Mesenchymal stem cell (in vitro differentiated cells and primary cell): Measurements from ENCODE around the gene EHF.
A peak's percentile ranks its signal among the peaks of the same experiment; 100 is the strongest.

Experiments
- DNase-seq: peaks from one replicate; pipeline ENCODE4 v3.0.0-alpha.2; 2013
- H2AFZ ChIP-seq: one replicate; pipeline ENCODE4 v1.6.1; 2013; ENCODE audit warnings: low read depth, mild to moderate bottlenecking, control low read depth, inconsistent platforms, low read length, moderate library complexity
- H2AK5ac ChIP-seq: 2 replicates; pipeline ENCODE4 v1.6.1; 2013; ENCODE audit warnings: low read length, moderate library complexity, mild to moderate bottlenecking, inconsistent platforms; ENCODE audit not compliant: severe bottlenecking
- H2BK120ac ChIP-seq: one replicate; pipeline ENCODE4 v1.6.1; 2013; ENCODE audit warnings: low read depth, mild to moderate bottlenecking, inconsistent platforms, low read length, moderate library complexity
- H2BK12ac ChIP-seq, 2 experiments: one replicate each; pipeline ENCODE4 v1.6.1; 2013; ENCODE audit warnings: inconsistent platforms in 2 of 2, low read length in 2 of 2, mild to moderate bottlenecking in 2 of 2, moderate library complexity in 2 of 2, control low read depth in 1 of 2
- H2BK15ac ChIP-seq: one replicate; pipeline ENCODE4 v1.6.1; 2013; ENCODE audit warnings: mild to moderate bottlenecking, low read depth, inconsistent platforms; ENCODE audit not compliant: poor library complexity, severe bottlenecking
- H2BK5ac ChIP-seq: 2 replicates; pipeline ENCODE4 v1.6.1; 2013; ENCODE audit warnings: low read depth, mild to moderate bottlenecking, low read length, control low read depth, inconsistent platforms; ENCODE audit not compliant: poor library complexity, severe bottlenecking
- H3K14ac ChIP-seq, 2 experiments: one replicate each; pipeline ENCODE4 v1.6.1; 2013; ENCODE audit warnings: inconsistent platforms in 2 of 2, low read length in 2 of 2, control low read depth in 1 of 2, mild to moderate bottlenecking in 1 of 2, moderate library complexity in 1 of 2
- H3K18ac ChIP-seq, 2 experiments: one replicate each; pipeline ENCODE4 v1.6.1; 2013; ENCODE audit warnings: inconsistent platforms in 2 of 2, low read length in 2 of 2, control low read depth in 1 of 2, low read depth in 1 of 2, mild to moderate bottlenecking in 1 of 2
- H3K23ac ChIP-seq, 2 experiments: one replicate each; pipeline ENCODE4 v1.6.1; 2013; ENCODE audit warnings: inconsistent platforms in 2 of 2, low read length in 2 of 2, mild to moderate bottlenecking in 2 of 2, moderate library complexity in 2 of 2, control low read depth in 1 of 2
- H3K27ac ChIP-seq: 2 replicates; pipeline ENCODE4 v1.5.1; 2013; ENCODE audit warnings: mild to moderate bottlenecking, moderate library complexity, low read length, control low read depth, inconsistent platforms; ENCODE audit not compliant: poor library complexity, severe bottlenecking
- H3K27me3 ChIP-seq, 2 experiments: 2 replicates each; pipeline versions ENCODE4 v1.6.1 to v1.7.0; 2013; ENCODE audit warnings: low read length in 2 of 2, mild to moderate bottlenecking in 2 of 2, moderate library complexity in 2 of 2, control low read depth in 1 of 2, inconsistent platforms in 1 of 2; ENCODE audit not compliant: control insufficient read depth in 1 of 2, insufficient read depth in 1 of 2
- H3K36me3 ChIP-seq, 2 experiments: 2 replicates each; pipeline versions ENCODE4 v1.6.1 to v1.7.0; 2013; ENCODE audit warnings: low read length in 2 of 2, control low read depth in 1 of 2, inconsistent platforms in 1 of 2, low read depth in 1 of 2, mild to moderate bottlenecking in 1 of 2; ENCODE audit not compliant: insufficient read depth in 2 of 2, control insufficient read depth in 1 of 2
- H3K4ac ChIP-seq, 2 experiments: one replicate each; pipeline ENCODE4 v1.6.1; 2013; ENCODE audit warnings: inconsistent platforms in 2 of 2, low read length in 2 of 2, mild to moderate bottlenecking in 2 of 2, moderate library complexity in 2 of 2, control low read depth in 1 of 2, low read depth in 1 of 2
- H3K4me1 ChIP-seq: 2 replicates; pipeline ENCODE4 v1.6.1; 2013; ENCODE audit warnings: low read depth, low read length, control low read depth; ENCODE audit not compliant: control insufficient read depth, insufficient read depth
- H3K4me2 ChIP-seq: 2 replicates; pipeline ENCODE4 v1.6.1; 2013; ENCODE audit warnings: low read length, mild to moderate bottlenecking, inconsistent platforms; ENCODE audit not compliant: poor library complexity, severe bottlenecking
- H3K4me3 ChIP-seq, 2 experiments: 2 replicates each; pipeline versions ENCODE4 v1.5.1 to v1.7.0; 2013; ENCODE audit warnings: low read length in 2 of 2, mild to moderate bottlenecking in 2 of 2, control low read depth in 1 of 2, low read depth in 1 of 2; ENCODE audit not compliant: insufficient read depth in 1 of 2
- H3K79me1 ChIP-seq: replicated peaks from 2 replicates; pipeline ENCODE4 v1.6.1; 2013; ENCODE audit warnings: mild to moderate bottlenecking, control low read depth, low read length, inconsistent platforms; ENCODE audit not compliant: poor library complexity, severe bottlenecking
- H3K9ac ChIP-seq: 2 replicates; pipeline ENCODE4 v1.7.0; 2013; ENCODE audit warnings: mild to moderate bottlenecking, low read length, moderate library complexity
- H3K9me3 ChIP-seq: 2 replicates; pipeline ENCODE4 v1.7.0; 2013; ENCODE audit warnings: mild to moderate bottlenecking, low read length; ENCODE audit not compliant: control insufficient read depth
- H4K8ac ChIP-seq: one replicate; pipeline ENCODE4 v1.6.1; 2013; ENCODE audit warnings: inconsistent platforms, mild to moderate bottlenecking, low read length, moderate library complexity
- H4K91ac ChIP-seq: one replicate; pipeline ENCODE4 v1.6.1; 2013; ENCODE audit warnings: mild to moderate bottlenecking, low read length, inconsistent platforms
- WGBS: methylation state at CpG from one replicate; pipeline ENCODE4 v1.1.7; 2013; ENCODE audit warnings: mixed read lengths; 5-methylcytosine and 5-hydroxymethylcytosine counted together

EHF gene

DNA sequence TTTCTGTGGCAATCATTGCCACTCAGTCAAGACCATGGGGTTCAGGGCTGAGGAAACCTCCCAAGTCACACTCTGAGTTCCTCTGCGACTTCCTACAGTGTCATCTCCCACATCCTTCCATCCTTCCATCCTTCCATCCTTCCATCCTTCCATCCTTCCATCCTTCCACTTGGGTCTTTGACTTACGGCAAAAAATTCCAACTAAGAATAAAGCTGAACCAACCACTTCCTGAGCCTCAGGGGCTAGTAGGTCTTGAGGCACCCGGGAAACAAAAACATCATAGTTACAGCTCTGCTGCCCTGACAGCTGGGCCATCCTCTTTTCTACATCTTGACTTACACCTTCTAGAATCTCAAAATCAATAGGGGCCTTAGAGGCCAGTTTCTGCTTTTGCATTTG, 32.1 kb downstream of the EHF start:
- H2AK5ac ChIP-seq = peak overlapping the region; percentile 37
- no peak overlapping the region for H3K27ac ChIP-seq
- no peaks in the 10 kb centered on the region for H3K9me3 ChIP-seq
- no peaks in the 10 kb centered on the region for H3K36me3 ChIP-seq
- H3K18ac ChIP-seq = no peak overlapping the region
- no peak overlapping the region for H2BK120ac ChIP-seq
- no peak overlapping the region for H2BK15ac ChIP-seq
- no peak overlapping the region for H3K4me2 ChIP-seq
- H3K27me3 ChIP-seq = no peaks in the 10 kb centered on the region
- H3K23ac ChIP-seq = no peak overlapping the region
- no peaks in the 10 kb centered on the region for H3K79me1 ChIP-seq
- H2BK12ac ChIP-seq = peak overlapping the region in 1 of 2 experiments; percentile 10
- WGBS = 92% methylated on average over 3 of the region's 3 CpGs
- no peak overlapping the region for H4K8ac ChIP-seq
- peaks cover 6% of the 10 kb centered on the region for H3K4me1 ChIP-seq
- no peak overlapping the region for H3K4ac ChIP-seq
- no peak overlapping the region for H2AFZ ChIP-seq
- no peak overlapping the region for H2BK5ac ChIP-seq
- no peak for DNase-seq
- H3K4me3 ChIP-seq = no peak overlapping the region
- no peak overlapping the region for H3K14ac ChIP-seq
- no peak overlapping the region for H4K91ac ChIP-seq
- H3K9ac ChIP-seq = no peak overlapping the region

GRCh38 chr11:34653851-34654482, 33.1 kb downstream of the EHF start:
- WGBS = 71% methylated on average over 12 of the region's 12 CpGs
- DNase-seq = peak; percentile 95
- H3K18ac ChIP-seq = no peak overlapping the region
- H3K4me2 ChIP-seq = no peak overlapping the region
- no peaks in the 10 kb centered on the region for H3K9me3 ChIP-seq
- peak overlapping the region; percentile 32 for H3K27ac ChIP-seq
- no peak overlapping the region for H2BK120ac ChIP-seq
- no peak overlapping the region for H3K4me3 ChIP-seq
- no peaks in the 10 kb centered on the region for H3K27me3 ChIP-seq
- no peaks in the 10 kb centered on the region for H3K79me1 ChIP-seq
- no peak overlapping the region for H3K23ac ChIP-seq
- H2AFZ ChIP-seq = no peak overlapping the region
- no peak overlapping the region for H2BK12ac ChIP-seq
- no peak overlapping the region for H2BK5ac ChIP-seq
- H3K9ac ChIP-seq = peak overlapping the region; percentile 18
- H3K4ac ChIP-seq = no peak overlapping the region
- H3K36me3 ChIP-seq = no peaks in the 10 kb centered on the region
- H2AK5ac ChIP-seq = peak overlapping the region; percentile 35
- no peak overlapping the region for H3K14ac ChIP-seq
- H3K4me1 ChIP-seq = peaks cover 6% of the 10 kb centered on the region
- H4K8ac ChIP-seq = peak overlapping the region; percentile 36
- H2BK15ac ChIP-seq = no peak overlapping the region
- no peak overlapping the region for H4K91ac ChIP-seq

GRCh38 chr11:34654483-34655334, 33.8 kb downstream of the EHF start:
- no peak overlapping the region for H3K4me3 ChIP-seq
- 46% methylated on average over 6 of the region's 9 CpGs for WGBS
- H3K27ac ChIP-seq = peak overlapping the region; percentile 32
- H2AFZ ChIP-seq = peak overlapping the region; percentile 44
- no peak overlapping the region for H3K4ac ChIP-seq
- H3K79me1 ChIP-seq = no peaks in the 10 kb centered on the region
- peak overlapping the region; percentile 30 to 42 for H3K18ac ChIP-seq
- H3K14ac ChIP-seq = no peak overlapping the region
- H2BK5ac ChIP-seq = no peak overlapping the region
- H4K91ac ChIP-seq = no peak overlapping the region
- peak overlapping the region; percentile 18 for H3K9ac ChIP-seq
- no peak overlapping the region for H3K4me2 ChIP-seq
- H3K36me3 ChIP-seq = no peaks in the 10 kb centered on the region
- no peak overlapping the region for H2AK5ac ChIP-seq
- peak; percentile 77 for DNase-seq
- no peak overlapping the region for H4K8ac ChIP-seq
- H2BK15ac ChIP-seq = no peak overlapping the region
- H3K4me1 ChIP-seq = peaks cover 6% of the 10 kb centered on the region
- no peak overlapping the region for H3K23ac ChIP-seq
- no peaks in the 10 kb centered on the region for H3K27me3 ChIP-seq
- no peak overlapping the region for H2BK120ac ChIP-seq
- H2BK12ac ChIP-seq = peak overlapping the region in 1 of 2 experiments; percentile 54
- H3K9me3 ChIP-seq = no peaks in the 10 kb centered on the region

GRCh38 chr11:34655335-34656008, 34.6 kb downstream of the EHF start:
- H2BK15ac ChIP-seq = no peak overlapping the region
- 52% methylated on average over 2 of the region's 2 CpGs for WGBS

More at GRCh38 chr11:34655335-34656008, 34.6 kb downstream of the EHF start:
- Histone ChIP-seq H4K91ac (no peak overlapping the region), H3K23ac (no peak overlapping the region), H2BK120ac (no peak overlapping the region), H3K4me1 (peaks cover 6% of the 10 kb centered on the region), H2BK5ac (no peak overlapping the region), H3K4ac (no peak overlapping the region), H3K14ac (no peak overlapping the region), H3K79me1 (no peaks in the 10 kb centered on the region), H3K4me2 (no peak overlapping the region), H3K18ac (no peak overlapping the region), H2AFZ (no peak overlapping the region), H3K4me3 (no peak overlapping the region), H3K27ac (no peak overlapping the region), H4K8ac (no peak overlapping the region), H3K27me3 (no peaks in the 10 kb centered on the region), H2AK5ac (no peak overlapping the region), H3K36me3 (no peaks in the 10 kb centered on the region), H2BK12ac (no peak overlapping the region), H3K9ac (no peak overlapping the region), H3K9me3 (no peaks in the 10 kb centered on the region)
- DNase-seq = peak; percentile 71
